ENCODE results near the gene EPAS1. TPM values are rescaled to one million over a fixed set of nuclear protein-coding genes. Genes with fewer than 3 reads are reported as not detected.

The EPAS1 gene
- total RNA-seq, 1 donor from 2014 or later: 99.8 TPM

- Histone ChIP-seq H3K4me3 (ENCODE audit: low read depth, low read length) (no peak overlapping the region), H3K36me3 (ENCODE audit: control insufficient read depth, insufficient read depth, low read length) (no peaks in the 10 kb centered on the region), H3K27me3 (ENCODE audit: control insufficient read depth, insufficient read depth, low read length) (no peaks in the 10 kb centered on the region)
- no peak for FAIRE-seq
- no peak for DNase-seq (ENCODE audit: low read depth)
- TF ChIP-seq, protein P1, sequence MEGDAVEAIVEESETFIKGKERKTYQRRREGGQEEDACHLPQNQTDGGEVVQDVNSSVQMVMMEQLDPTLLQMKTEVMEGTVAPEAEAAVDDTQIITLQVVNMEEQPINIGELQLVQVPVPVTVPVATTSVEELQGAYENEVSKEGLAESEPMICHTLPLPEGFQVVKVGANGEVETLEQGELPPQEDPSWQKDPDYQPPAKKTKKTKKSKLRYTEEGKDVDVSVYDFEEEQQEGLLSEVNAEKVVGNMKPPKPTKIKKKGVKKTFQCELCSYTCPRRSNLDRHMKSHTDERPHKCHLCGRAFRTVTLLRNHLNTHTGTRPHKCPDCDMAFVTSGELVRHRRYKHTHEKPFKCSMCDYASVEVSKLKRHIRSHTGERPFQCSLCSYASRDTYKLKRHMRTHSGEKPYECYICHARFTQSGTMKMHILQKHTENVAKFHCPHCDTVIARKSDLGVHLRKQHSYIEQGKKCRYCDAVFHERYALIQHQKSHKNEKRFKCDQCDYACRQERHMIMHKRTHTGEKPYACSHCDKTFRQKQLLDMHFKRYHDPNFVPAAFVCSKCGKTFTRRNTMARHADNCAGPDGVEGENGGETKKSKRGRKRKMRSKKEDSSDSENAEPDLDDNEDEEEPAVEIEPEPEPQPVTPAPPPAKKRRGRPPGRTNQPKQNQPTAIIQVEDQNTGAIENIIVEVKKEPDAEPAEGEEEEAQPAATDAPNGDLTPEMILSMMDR (IDR thresholded peaks at IDR 0.05; ENCODE audit: insufficient read depth, low read length, severe bottlenecking): no peak
Measured at GRCh38 chr2:46260305-46260704, 36.9 kb upstream of the EPAS1 start.

GRCh38 chr2:46262248-46262938 is 34.8 kb upstream of the EPAS1 start:
- no peak for FAIRE-seq
- TF ChIP-seq, protein P1 (IDR thresholded peaks at IDR 0.05; ENCODE audit: insufficient read depth, low read length, severe bottlenecking): no peak
- DNase-seq (ENCODE audit: low read depth): no peak
- Histone ChIP-seq H3K36me3 (ENCODE audit: control insufficient read depth, insufficient read depth, low read length) (no peaks in the 10 kb centered on the region), H3K27me3 (ENCODE audit: control insufficient read depth, insufficient read depth, low read length) (no peaks in the 10 kb centered on the region), H3K4me3 (ENCODE audit: low read depth, low read length) (no peak overlapping the region)

DNA sequence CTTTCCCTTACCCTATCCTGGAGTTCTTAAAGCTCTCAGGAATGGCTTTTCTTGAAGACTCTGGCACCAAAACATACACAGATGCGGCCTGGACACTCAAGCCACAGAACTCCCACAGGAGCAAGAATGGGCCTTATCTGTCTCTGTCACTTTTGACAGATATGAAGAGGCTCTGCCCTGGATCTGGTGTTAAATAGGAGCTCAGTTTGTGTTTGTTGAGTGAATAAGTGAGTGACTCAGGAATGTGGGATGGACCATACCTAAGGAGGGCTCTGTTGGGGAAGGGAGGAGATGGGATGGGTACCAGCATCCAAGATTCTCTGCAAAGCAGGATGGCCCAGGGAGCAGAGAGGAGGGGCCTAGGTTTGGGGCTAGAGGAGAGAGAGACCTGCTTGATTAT is 33.9 kb upstream of the EPAS1 start:
- no peak for DNase-seq (ENCODE audit: low read depth)
- Histone ChIP-seq H3K4me3 (ENCODE audit: low read depth, low read length) (no peak overlapping the region), H3K27me3 (ENCODE audit: control insufficient read depth, insufficient read depth, low read length) (no peaks in the 10 kb centered on the region), H3K36me3 (ENCODE audit: control insufficient read depth, insufficient read depth, low read length) (no peaks in the 10 kb centered on the region)
- no peak for FAIRE-seq
- TF ChIP-seq, protein P1 (IDR thresholded peaks at IDR 0.05; ENCODE audit: insufficient read depth, low read length, severe bottlenecking): no peak

- DNase-seq (ENCODE audit: low read depth) (no peak), FAIRE-seq (no peak)
- H3K36me3 ChIP-seq (ENCODE audit: control insufficient read depth, insufficient read depth, low read length): no peaks in the 10 kb centered on the region
- no peaks in the 10 kb centered on the region for H3K27me3 ChIP-seq (ENCODE audit: control insufficient read depth, insufficient read depth, low read length)
- TF ChIP-seq, protein P1 (IDR thresholded peaks at IDR 0.05; ENCODE audit: insufficient read depth, low read length, severe bottlenecking): no peak
- H3K4me3 ChIP-seq (ENCODE audit: low read depth, low read length): no peak overlapping the region
Measured at GRCh38 chr2:46264447-46264846, 32.8 kb upstream of the EPAS1 start.

GRCh38 chr2:46266134-46266533 is 31.1 kb upstream of the EPAS1 start:
- no peaks in the 10 kb centered on the region for H3K36me3 ChIP-seq (ENCODE audit: control insufficient read depth, insufficient read depth, low read length)
- no peak overlapping the region for H3K4me3 ChIP-seq (ENCODE audit: low read depth, low read length)
- FAIRE-seq (no peak), DNase-seq (ENCODE audit: low read depth) (no peak)
- TF ChIP-seq, protein P1 (IDR thresholded peaks at IDR 0.05; ENCODE audit: insufficient read depth, low read length, severe bottlenecking): no peak
- H3K27me3 ChIP-seq (ENCODE audit: control insufficient read depth, insufficient read depth, low read length): no peaks in the 10 kb centered on the region

DNA sequence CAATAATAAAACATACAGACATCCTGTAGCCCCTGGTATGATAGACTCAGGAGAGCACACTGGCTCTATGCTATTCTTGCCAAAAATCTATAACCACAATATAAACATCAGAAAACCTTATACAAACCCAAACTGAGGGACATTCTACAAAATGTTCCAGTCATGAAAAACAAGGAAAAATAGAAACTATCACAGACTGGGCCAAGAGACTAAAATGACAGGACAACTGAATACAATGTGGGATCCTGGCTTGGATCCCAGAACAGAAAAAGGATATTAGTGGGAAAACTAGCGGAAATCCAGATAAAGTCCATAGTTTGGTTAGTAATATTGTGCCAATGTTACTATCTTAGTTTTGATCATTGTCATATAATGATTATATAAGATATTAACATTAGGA is 29.6 kb upstream of the EPAS1 start:
- no peak for DNase-seq (ENCODE audit: low read depth)
- no peaks in the 10 kb centered on the region for H3K36me3 ChIP-seq (ENCODE audit: control insufficient read depth, insufficient read depth, low read length)
- no peak overlapping the region for H3K4me3 ChIP-seq (ENCODE audit: low read depth, low read length)
- no peak for FAIRE-seq
- no peaks in the 10 kb centered on the region for H3K27me3 ChIP-seq (ENCODE audit: control insufficient read depth, insufficient read depth, low read length)
- TF ChIP-seq, protein P1 (IDR thresholded peaks at IDR 0.05; ENCODE audit: insufficient read depth, low read length, severe bottlenecking): no peak

Data from bronchial epithelial cell (primary cell).